ENCODE results near the gene TSBP1. TPM values are rescaled to one million over a fixed set of nuclear protein-coding genes. Genes with fewer than 3 reads are reported as not detected.
"Not testable (repeated sequence)": the region's sequence is repeated elsewhere in the genome, so short reads cannot be mapped to it uniquely, and the experiment has no call there.

TSBP1 gene
- total RNA-seq, 4 donors from 2014 or later, result not detected

- no peaks in the 10 kb centered on the region for H3K4me1 ChIP-seq
- in situ Hi-C loops (cut with MboI; ENCODE audit: low pct_ligation_motif_present in 1 of 4, low pct_unique_long_range_greater_than_20kb in 1 of 4, low sequenced_read_pairs in 3 of 4), result no loop called here
- H3K4me3 ChIP-seq, result no peak overlapping the region
- H3K36me3 ChIP-seq, result no peaks in the 10 kb centered on the region
- intact Hi-C loops (cut with DNase I; ENCODE audit: low total_unique reads), result no loop called here
- 81 to 82% methylated on average over 4 of the region's 4 CpGs for WGBS, 2 donors (ENCODE audit: low coverage in 1 of 2)
- H3K27me3 ChIP-seq, result peaks cover 8% of the 10 kb centered on the region
- no peak for DNase-seq
- TF ChIP-seq EP300 (IDR thresholded peaks at IDR 0.05; ENCODE audit: low read depth) (no peak), POLR2A (IDR thresholded peaks at IDR 0.05) (no peak), POLR2AphosphoS5 (IDR thresholded peaks at IDR 0.05) (no peak), CTCF (IDR thresholded peaks at IDR 0.05) (no peak)
- no peaks in the 10 kb centered on the region for H3K9me3 ChIP-seq
- H3K27ac ChIP-seq, result no peak overlapping the region
These were observed 78.0 kb downstream of the TSBP1 start for GRCh38 chr6:32293695-32294094.

GRCh38 chr6:32291543-32291942 is 80.2 kb downstream of the TSBP1 start:
- H3K27me3 ChIP-seq, result peaks cover 8% of the 10 kb centered on the region
- no peaks in the 10 kb centered on the region for H3K36me3 ChIP-seq
- in situ Hi-C loops (cut with MboI; ENCODE audit: low pct_ligation_motif_present in 1 of 4, low pct_unique_long_range_greater_than_20kb in 1 of 4, low sequenced_read_pairs in 3 of 4), result no loop called here
- TF ChIP-seq POLR2A (IDR thresholded peaks at IDR 0.05), result no peak
- no peak for TF ChIP-seq CTCF (IDR thresholded peaks at IDR 0.05)
- no peak for TF ChIP-seq EP300 (IDR thresholded peaks at IDR 0.05; ENCODE audit: low read depth)
- TF ChIP-seq POLR2AphosphoS5 (IDR thresholded peaks at IDR 0.05), result no peak
- H3K9me3 ChIP-seq, result no peaks in the 10 kb centered on the region
- no peak for DNase-seq
- intact Hi-C loops (cut with DNase I; ENCODE audit: low total_unique reads), result no loop called here
- WGBS, 2 donors (ENCODE audit: low coverage in 1 of 2), result 23 to 50% methylated on average over 1 of the region's 1 CpG
- no peaks in the 10 kb centered on the region for H3K4me1 ChIP-seq
- H3K27ac ChIP-seq, result no peak overlapping the region
- H3K4me3 ChIP-seq, result no peak overlapping the region

- H3K27ac ChIP-seq, result no peak overlapping the region
- no peak overlapping the region for H3K4me3 ChIP-seq
- TF ChIP-seq EP300 (IDR thresholded peaks at IDR 0.05; ENCODE audit: low read depth), result no peak
- TF ChIP-seq POLR2AphosphoS5 (IDR thresholded peaks at IDR 0.05), result no peak
- no peak for TF ChIP-seq POLR2A (IDR thresholded peaks at IDR 0.05)
- no peak for TF ChIP-seq CTCF (IDR thresholded peaks at IDR 0.05)
- peaks cover 8% of the 10 kb centered on the region for H3K27me3 ChIP-seq
- in situ Hi-C loops (cut with MboI; ENCODE audit: low pct_ligation_motif_present in 1 of 4, low pct_unique_long_range_greater_than_20kb in 1 of 4, low sequenced_read_pairs in 3 of 4), result no loop called here
- no peaks in the 10 kb centered on the region for H3K4me1 ChIP-seq
- no peaks in the 10 kb centered on the region for H3K36me3 ChIP-seq
- H3K9me3 ChIP-seq, result no peaks in the 10 kb centered on the region
- intact Hi-C loops (cut with DNase I; ENCODE audit: low total_unique reads), result no loop called here
- DNase-seq, result no peak
These were observed 80.7 kb downstream of the TSBP1 start for GRCh38 chr6:32290886-32291450.

- intact Hi-C loops (cut with DNase I; ENCODE audit: low total_unique reads) (no loop called here), in situ Hi-C loops (cut with MboI; ENCODE audit: low pct_ligation_motif_present in 1 of 4, low pct_unique_long_range_greater_than_20kb in 1 of 4, low sequenced_read_pairs in 3 of 4) (no loop called here)
- no peak for DNase-seq
- Histone ChIP-seq H3K36me3 (no peaks in the 10 kb centered on the region), H3K27me3 (peaks cover 4% of the 10 kb centered on the region), H3K9me3 (no peaks in the 10 kb centered on the region), H3K4me1 (no peaks in the 10 kb centered on the region), H3K27ac (no peak overlapping the region), H3K4me3 (no peak overlapping the region)
- WGBS, 2 donors (ENCODE audit: low coverage in 1 of 2), result 26 to 29% methylated on average over 2 of the region's 2 CpGs
- TF ChIP-seq POLR2A (IDR thresholded peaks at IDR 0.05) (no peak), CTCF (IDR thresholded peaks at IDR 0.05) (no peak), EP300 (IDR thresholded peaks at IDR 0.05; ENCODE audit: low read depth) (no peak), POLR2AphosphoS5 (IDR thresholded peaks at IDR 0.05) (no peak)
These were observed 83.3 kb downstream of the TSBP1 start for GRCh38 chr6:32288426-32288825.

GRCh38 chr6:32273801-32274577 is 97.7 kb downstream of the TSBP1 start:
- intact Hi-C loops (cut with DNase I; ENCODE audit: low total_unique reads); H3K9me3 ChIP-seq; in situ Hi-C loops (cut with MboI; ENCODE audit: low pct_ligation_motif_present in 1 of 4, low pct_unique_long_range_greater_than_20kb in 1 of 4, low sequenced_read_pairs in 3 of 4); H3K27me3 ChIP-seq; H3K27ac ChIP-seq; DNase-seq; H3K36me3 ChIP-seq; H3K4me1 ChIP-seq; H3K4me3 ChIP-seq: not testable (repeated sequence)
- 86 to 88% methylated on average over 2 of the region's 2 CpGs for WGBS, 2 donors (ENCODE audit: low coverage in 1 of 2)
